HepG2 (cell line): ENCODE results near the gene DUSP15. TPM values are rescaled to one million over a fixed set of nuclear protein-coding genes. Genes with fewer than 3 reads are reported as not detected.

ENCODE experiments used
- ATF3 ChIP-seq: sonication (generic); formaldehyde crosslinking; IDR thresholded peaks from 2 replicates; pipeline ENCODE4 v1.4.0; 2020; ENCODE audit warnings: missing genetic modification reagents
- ATRX ChIP-seq: sonication (generic); formaldehyde crosslinking; IDR thresholded peaks from 2 replicates; pipeline ENCODE4 v1.4.0; 2020; ENCODE audit warnings: missing genetic modification reagents, borderline replicate concordance
- BCL6 ChIP-seq: IDR thresholded peaks from 2 replicates; pipeline ENCODE4 v1.6.1; 2016; ENCODE audit warnings: missing genetic modification reagents, missing compliant biosample characterization
- BRCA1 ChIP-seq: sonication (generic); formaldehyde crosslinking; IDR thresholded peaks from 2 replicates; pipeline ENCODE4 v1.4.0; 2020; ENCODE audit warnings: missing genetic modification reagents
- ERF ChIP-seq: IDR thresholded peaks from 2 replicates; pipeline ENCODE4 v1.6.1; 2018; ENCODE audit warnings: missing biosample characterization, missing genetic modification reagents
- ZBTB7B ChIP-seq: sonication (generic); formaldehyde crosslinking; IDR thresholded peaks from 2 replicates; pipeline ENCODE4 v1.4.0; 2020; ENCODE audit warnings: missing genetic modification reagents
- ZFP1 ChIP-seq: IDR thresholded peaks from 2 replicates; pipeline ENCODE4 v1.6.1; 2016
- ZFP36L2 ChIP-seq: sonication (generic); formaldehyde crosslinking; IDR thresholded peaks from 2 replicates; pipeline ENCODE4 v1.4.0; 2020; ENCODE audit warnings: missing genetic modification reagents
- ZNF180 ChIP-seq: sonication (generic); formaldehyde crosslinking; IDR thresholded peaks from 2 replicates; pipeline ENCODE4 v1.4.0; 2020; ENCODE audit warnings: low read depth, missing genetic modification reagents, borderline replicate concordance
- ZNF225 ChIP-seq: sonication (generic); formaldehyde crosslinking; IDR thresholded peaks from 2 replicates; pipeline ENCODE4 v1.4.0; 2020; ENCODE audit warnings: mild to moderate bottlenecking, missing genetic modification reagents
- ZNF235 ChIP-seq: sonication (generic); formaldehyde crosslinking; IDR thresholded peaks from 2 replicates; pipeline ENCODE4 v1.8.1; 2023; ENCODE audit warnings: mild to moderate bottlenecking, missing genetic modification reagents, borderline replicate concordance
- ZNF333 ChIP-seq: sonication (generic); formaldehyde crosslinking; IDR thresholded peaks from 2 replicates; pipeline ENCODE4 v1.4.0; 2020; ENCODE audit warnings: mild to moderate bottlenecking, missing genetic modification reagents, borderline replicate concordance
- ZNF468 ChIP-seq: sonication (generic); formaldehyde crosslinking; IDR thresholded peaks from 2 replicates; pipeline ENCODE4 v1.8.0; 2022; ENCODE audit warnings: mild to moderate bottlenecking, moderate library complexity, missing genetic modification reagents
- ZNF710 ChIP-seq: sonication (generic); formaldehyde crosslinking; IDR thresholded peaks from 2 replicates; pipeline ENCODE4 v1.5.0; 2020; ENCODE audit warnings: mild to moderate bottlenecking, missing genetic modification reagents, borderline replicate concordance
- ZNF839 ChIP-seq: sonication (generic); formaldehyde crosslinking; IDR thresholded peaks from 2 replicates; pipeline ENCODE4 v1.4.0; 2020; ENCODE audit warnings: missing genetic modification reagents, mild to moderate bottlenecking, borderline replicate concordance
- polyA plus RNA-seq, 8 experiments: library from polyadenylated mRNA; depleted of rRNA in 3 of 8; stranded (reverse) in 7 of 8; unstranded in 1 of 8; fragments of >200 nt; fragmentation: Illumina TruSeq in 4 of 8; extraction: Trizol in 4 of 8; gene quantifications; 2 replicates each; pipeline versions ENCODE4 v1.2.1 to v1.2.3, GENCODE V29; 2011 to 2016; ENCODE audit warnings: low read depth in 4 of 8, missing spikeins in 1 of 8, mixed read lengths in 1 of 8; ENCODE audit not compliant: insufficient read depth in 1 of 8
- total RNA-seq, 5 experiments: library from RNA; depleted of rRNA; stranded (reverse); fragments of >200 nt; fragmentation: Illumina TruSeq; extraction: Trizol; gene quantifications; 2 replicates each; pipeline ENCODE4 v1.2.3, GENCODE V29; 2016; ENCODE audit warnings: low read depth in 1 of 5
- TF ChIP-seq, protein P1 (sequence below): sonication (generic); formaldehyde crosslinking; IDR thresholded peaks from 2 replicates; pipeline ENCODE4 v1.8.1; 2022; ENCODE audit warnings: low read depth, mild to moderate bottlenecking, missing genetic modification reagents
- TF ChIP-seq, protein P2 (sequence below): sonication (generic); formaldehyde crosslinking; IDR thresholded peaks from 2 replicates; pipeline ENCODE4 v1.4.0; 2020; ENCODE audit warnings: mild to moderate bottlenecking, missing genetic modification reagents

DUSP15 gene
- total and polyA plus RNA-seq, 2 of the 13 experiments (the other 11 are each of a cell fraction or from before 2014, with no cell fraction given): 0.17 to 0.93 TPM

DNA sequence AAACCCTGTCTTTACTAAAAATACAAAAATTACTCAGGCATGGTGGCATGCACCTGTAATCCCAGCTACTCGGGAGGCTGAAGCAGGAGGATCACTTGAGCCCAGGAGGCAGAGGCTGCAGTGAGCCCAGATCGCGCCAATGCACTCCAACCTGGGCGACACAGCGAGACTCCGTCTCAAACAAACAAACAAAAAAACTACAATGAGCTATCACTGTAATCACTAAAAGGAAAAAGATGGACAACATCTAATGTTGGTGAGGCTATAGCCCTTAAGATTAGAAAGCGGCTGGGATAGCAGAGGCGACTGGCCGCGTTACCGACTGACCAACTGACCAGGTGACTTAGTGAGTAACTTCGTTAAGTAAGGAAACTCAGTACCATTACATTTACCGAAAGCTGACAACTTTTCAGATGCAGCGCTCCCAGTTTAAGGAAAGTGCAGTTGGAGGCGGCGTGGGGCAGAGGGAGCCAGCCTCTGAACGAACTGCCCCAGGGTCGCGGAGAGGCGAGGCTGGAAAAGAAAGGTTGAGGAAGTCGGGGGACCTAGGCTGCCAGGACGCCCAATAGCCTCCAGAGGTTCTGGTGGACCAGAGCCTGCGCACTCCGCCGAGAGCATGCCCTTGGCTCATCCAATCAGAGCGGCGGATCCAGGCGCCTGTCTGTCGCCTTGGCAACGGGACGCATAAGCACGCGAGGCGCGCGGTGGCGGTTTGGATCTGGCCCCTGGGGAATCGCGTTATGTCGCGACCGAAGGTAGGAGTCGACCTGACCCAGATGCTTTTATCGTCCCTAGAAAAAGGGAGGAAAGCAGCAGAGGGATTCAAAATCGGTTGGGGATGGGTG, 9.0 kb upstream of the DUSP15 start (continued):
- TF ChIP-seq ZNF839 (CRISPR knock-in tag) (no peak; the same call in 1 of the 2 replicates), ZFP36L2 (CRISPR knock-in tag) (no peak), ZNF710 (CRISPR knock-in tag) (peak; percentile 68; the same call in 1 of the 2 replicates), ZBTB7B (CRISPR knock-in tag) (peak; percentile 55; the same call in 1 of the 2 replicates), ZNF235 (0 out of 2 replicates have a peak, but pooled peaks have one; percentile 32), BRCA1 (no peak), ATF3 (CRISPR knock-in tag) (no peak), ZNF333 (CRISPR knock-in tag) (peak; percentile 55; the same call in 1 of the 2 replicates), ATRX (CRISPR knock-in tag) (peak; percentile 54; the same call in 1 of the 2 replicates), ZNF225 (CRISPR knock-in tag) (peak; percentile 59; the same call in 1 of the 2 replicates), ERF (CRISPR knock-in tag) (peak; percentile 92), BCL6 (CRISPR knock-in tag) (peak; percentile 54), ZNF468 (CRISPR knock-in tag) (0 out of 2 replicates have a peak, but pooled peaks have one; percentile 3), ZFP1 (CRISPR knock-in tag) (peak; percentile 81), ZNF180 (CRISPR knock-in tag) (peak; percentile 20; the same call in 1 of the 2 replicates)
- TF ChIP-seq, protein P1, sequence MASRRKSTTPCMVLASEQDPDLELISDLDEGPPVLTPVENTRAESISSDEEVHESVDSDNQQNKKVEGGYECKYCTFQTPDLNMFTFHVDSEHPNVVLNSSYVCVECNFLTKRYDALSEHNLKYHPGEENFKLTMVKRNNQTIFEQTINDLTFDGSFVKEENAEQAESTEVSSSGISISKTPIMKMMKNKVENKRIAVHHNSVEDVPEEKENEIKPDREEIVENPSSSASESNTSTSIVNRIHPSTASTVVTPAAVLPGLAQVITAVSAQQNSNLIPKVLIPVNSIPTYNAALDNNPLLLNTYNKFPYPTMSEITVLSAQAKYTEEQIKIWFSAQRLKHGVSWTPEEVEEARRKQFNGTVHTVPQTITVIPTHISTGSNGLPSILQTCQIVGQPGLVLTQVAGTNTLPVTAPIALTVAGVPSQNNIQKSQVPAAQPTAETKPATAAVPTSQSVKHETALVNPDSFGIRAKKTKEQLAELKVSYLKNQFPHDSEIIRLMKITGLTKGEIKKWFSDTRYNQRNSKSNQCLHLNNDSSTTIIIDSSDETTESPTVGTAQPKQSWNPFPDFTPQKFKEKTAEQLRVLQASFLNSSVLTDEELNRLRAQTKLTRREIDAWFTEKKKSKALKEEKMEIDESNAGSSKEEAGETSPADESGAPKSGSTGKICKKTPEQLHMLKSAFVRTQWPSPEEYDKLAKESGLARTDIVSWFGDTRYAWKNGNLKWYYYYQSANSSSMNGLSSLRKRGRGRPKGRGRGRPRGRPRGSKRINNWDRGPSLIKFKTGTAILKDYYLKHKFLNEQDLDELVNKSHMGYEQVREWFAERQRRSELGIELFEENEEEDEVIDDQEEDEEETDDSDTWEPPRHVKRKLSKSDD (CRISPR knock-in tag): no peak
- TF ChIP-seq, protein P2, sequence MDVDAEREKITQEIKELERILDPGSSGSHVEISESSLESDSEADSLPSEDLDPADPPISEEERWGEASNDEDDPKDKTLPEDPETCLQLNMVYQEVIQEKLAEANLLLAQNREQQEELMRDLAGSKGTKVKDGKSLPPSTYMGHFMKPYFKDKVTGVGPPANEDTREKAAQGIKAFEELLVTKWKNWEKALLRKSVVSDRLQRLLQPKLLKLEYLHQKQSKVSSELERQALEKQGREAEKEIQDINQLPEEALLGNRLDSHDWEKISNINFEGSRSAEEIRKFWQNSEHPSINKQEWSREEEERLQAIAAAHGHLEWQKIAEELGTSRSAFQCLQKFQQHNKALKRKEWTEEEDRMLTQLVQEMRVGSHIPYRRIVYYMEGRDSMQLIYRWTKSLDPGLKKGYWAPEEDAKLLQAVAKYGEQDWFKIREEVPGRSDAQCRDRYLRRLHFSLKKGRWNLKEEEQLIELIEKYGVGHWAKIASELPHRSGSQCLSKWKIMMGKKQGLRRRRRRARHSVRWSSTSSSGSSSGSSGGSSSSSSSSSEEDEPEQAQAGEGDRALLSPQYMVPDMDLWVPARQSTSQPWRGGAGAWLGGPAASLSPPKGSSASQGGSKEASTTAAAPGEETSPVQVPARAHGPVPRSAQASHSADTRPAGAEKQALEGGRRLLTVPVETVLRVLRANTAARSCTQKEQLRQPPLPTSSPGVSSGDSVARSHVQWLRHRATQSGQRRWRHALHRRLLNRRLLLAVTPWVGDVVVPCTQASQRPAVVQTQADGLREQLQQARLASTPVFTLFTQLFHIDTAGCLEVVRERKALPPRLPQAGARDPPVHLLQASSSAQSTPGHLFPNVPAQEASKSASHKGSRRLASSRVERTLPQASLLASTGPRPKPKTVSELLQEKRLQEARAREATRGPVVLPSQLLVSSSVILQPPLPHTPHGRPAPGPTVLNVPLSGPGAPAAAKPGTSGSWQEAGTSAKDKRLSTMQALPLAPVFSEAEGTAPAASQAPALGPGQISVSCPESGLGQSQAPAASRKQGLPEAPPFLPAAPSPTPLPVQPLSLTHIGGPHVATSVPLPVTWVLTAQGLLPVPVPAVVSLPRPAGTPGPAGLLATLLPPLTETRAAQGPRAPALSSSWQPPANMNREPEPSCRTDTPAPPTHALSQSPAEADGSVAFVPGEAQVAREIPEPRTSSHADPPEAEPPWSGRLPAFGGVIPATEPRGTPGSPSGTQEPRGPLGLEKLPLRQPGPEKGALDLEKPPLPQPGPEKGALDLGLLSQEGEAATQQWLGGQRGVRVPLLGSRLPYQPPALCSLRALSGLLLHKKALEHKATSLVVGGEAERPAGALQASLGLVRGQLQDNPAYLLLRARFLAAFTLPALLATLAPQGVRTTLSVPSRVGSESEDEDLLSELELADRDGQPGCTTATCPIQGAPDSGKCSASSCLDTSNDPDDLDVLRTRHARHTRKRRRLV (CRISPR knock-in tag): peak; percentile 50; the same call in 1 of the 2 replicates
